ENCODE data around the gene GALNT9. TPM values are rescaled to one million over a fixed set of nuclear protein-coding genes. Genes with fewer than 3 reads are reported as not detected.

Gene GALNT9
- total and polyA plus RNA-seq, 8 donors = 0.15 to 3.1 (median 0.19) TPM; not detected in 5

- intact Hi-C loops (cut with DNase I; ENCODE audit: low total_unique reads) = no loop called here
- no peak for DNase-seq
- H3K27me3 ChIP-seq = peaks cover 21 to 89% (median 55%) of the 10 kb centered on the region in 3 donors
- no peak overlapping the region for H3K27ac ChIP-seq
- H3K9me3 ChIP-seq = peaks cover 0 to 23% (median 11%) of the 10 kb centered on the region in 4 donors
- WGBS, 5 donors = 43 to 70% (median 65%) methylated on average over 5 to 22 of the region's 22 CpGs
- no peak overlapping the region for H3K4me3 ChIP-seq
- H3K36me3 ChIP-seq = no peaks in the 10 kb centered on the region
- TF ChIP-seq POLR2A (IDR thresholded peaks at IDR 0.05) = no peak
- no peak for TF ChIP-seq EP300 (IDR thresholded peaks at IDR 0.05)
- TF ChIP-seq CTCF (IDR thresholded peaks at IDR 0.05) = no peak
- TF ChIP-seq POLR2AphosphoS5 (IDR thresholded peaks at IDR 0.05) = no peak
- no peaks in the 10 kb centered on the region for H3K4me1 ChIP-seq
Measured at GRCh38 chr12:132375747-132376463, 46.5 kb upstream of the GALNT9 start.

GRCh38 chr12:132374612-132375445 lies 45.4 kb upstream of the GALNT9 start:
- no peak overlapping the region for H3K27ac ChIP-seq
- intact Hi-C loops (cut with DNase I; ENCODE audit: low total_unique reads) = no loop called here
- 67 to 80% (median 75%) methylated on average over 25 to 28 of the region's 28 CpGs for WGBS, 5 donors
- no peak for DNase-seq
- H3K9me3 ChIP-seq = peaks cover 0 to 26% (median 11%) of the 10 kb centered on the region in 4 donors
- no peak for TF ChIP-seq POLR2AphosphoS5 (IDR thresholded peaks at IDR 0.05)
- no peak for TF ChIP-seq CTCF (IDR thresholded peaks at IDR 0.05)
- TF ChIP-seq POLR2A (IDR thresholded peaks at IDR 0.05) = no peak
- TF ChIP-seq EP300 (IDR thresholded peaks at IDR 0.05) = no peak
- H3K36me3 ChIP-seq = no peaks in the 10 kb centered on the region
- no peaks in the 10 kb centered on the region for H3K4me1 ChIP-seq
- no peak overlapping the region for H3K4me3 ChIP-seq
- peaks cover 21 to 89% (median 46%) of the 10 kb centered on the region in 3 donors for H3K27me3 ChIP-seq

GRCh38 chr12:132373901-132374611 lies 44.7 kb upstream of the GALNT9 start:
- intact Hi-C loops (cut with DNase I; ENCODE audit: low total_unique reads) = no loop called here

More at GRCh38 chr12:132373901-132374611, 44.7 kb upstream of the GALNT9 start:
- Histone ChIP-seq H3K4me3 (no peak overlapping the region), H3K4me1 (no peaks in the 10 kb centered on the region), H3K36me3 (no peaks in the 10 kb centered on the region), H3K9me3 (peaks cover 0 to 26% (median 11%) of the 10 kb centered on the region in 4 donors), H3K27me3 (peaks cover 21 to 89% (median 46%) of the 10 kb centered on the region in 3 donors), H3K27ac (no peak overlapping the region)
- TF ChIP-seq POLR2A (IDR thresholded peaks at IDR 0.05) (no peak), CTCF (IDR thresholded peaks at IDR 0.05) (no peak), POLR2AphosphoS5 (IDR thresholded peaks at IDR 0.05) (no peak), EP300 (IDR thresholded peaks at IDR 0.05) (no peak)
- WGBS, 5 donors = 35 to 45% (median 37%) methylated on average over 20 to 28 of the region's 28 CpGs
- peak in 1 of 2 donors; percentile 42 for DNase-seq
